ENCODE data around the gene AP1B1.
"Not testable (repeated sequence)": the region's sequence is repeated elsewhere in the genome, so short reads cannot be mapped to it uniquely, and the experiment has no call there.

The AP1B1 gene

DNA sequence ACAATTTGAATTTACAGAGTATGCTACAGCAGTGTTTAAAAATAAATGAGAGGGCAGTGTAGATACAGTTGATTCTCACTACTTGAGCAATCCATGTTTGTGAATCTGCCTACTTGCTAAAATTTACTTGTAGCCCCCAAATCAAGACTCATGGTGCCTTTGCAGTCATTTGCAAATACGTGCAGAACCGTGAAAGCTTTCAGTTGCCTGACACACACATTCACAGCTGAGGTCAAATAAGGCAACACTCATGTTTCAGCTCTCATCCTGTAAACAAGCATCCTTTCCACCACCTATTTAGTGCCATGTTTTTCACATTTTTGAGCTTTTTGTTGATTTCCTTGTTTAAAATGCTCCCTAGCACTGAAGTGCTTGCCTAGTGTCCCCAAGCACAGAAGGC, 40.3 kb downstream of the AP1B1 start:
- no peak for DNase-seq

DNA sequence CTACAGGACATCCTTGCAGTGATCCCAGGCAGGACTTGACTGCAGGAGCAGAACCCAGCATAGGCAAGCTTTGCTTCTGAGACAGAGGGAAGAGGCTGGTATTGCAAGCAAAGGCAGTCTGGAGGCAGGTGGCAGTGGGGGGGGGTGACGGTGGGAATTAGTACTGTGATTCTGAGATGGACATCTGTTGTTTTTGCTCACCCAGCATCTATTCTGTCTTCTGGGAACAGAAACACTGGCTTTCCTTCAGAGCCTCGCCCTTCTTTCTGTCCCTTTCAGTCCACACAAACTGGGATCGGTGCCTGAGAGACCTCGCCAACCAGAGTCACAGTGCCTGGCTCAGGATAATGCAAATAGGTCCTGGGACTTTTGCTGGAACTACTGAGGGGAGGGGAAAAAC, 41.7 kb downstream of the AP1B1 start:
- no peak for DNase-seq

DNA sequence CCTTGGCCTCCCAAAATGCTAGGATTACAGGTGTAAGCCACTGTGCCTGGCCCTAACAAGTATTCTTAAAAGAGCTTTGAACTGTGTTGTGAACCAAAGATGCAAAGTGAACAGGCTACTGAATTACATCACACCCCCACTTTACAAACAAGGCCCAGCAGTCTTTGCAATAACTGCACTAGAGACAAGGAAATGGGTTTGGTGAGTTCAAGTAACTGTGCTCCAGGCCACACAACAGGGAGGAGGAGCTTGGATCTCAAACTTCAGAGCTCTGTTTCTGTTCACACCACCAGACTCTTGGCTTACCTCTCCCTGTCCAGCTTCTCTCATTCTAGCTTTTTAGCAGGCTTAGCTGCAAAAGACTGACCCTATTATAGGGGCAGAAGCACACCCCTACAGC, 42.4 kb downstream of the AP1B1 start:
- no peak for DNase-seq

DNA sequence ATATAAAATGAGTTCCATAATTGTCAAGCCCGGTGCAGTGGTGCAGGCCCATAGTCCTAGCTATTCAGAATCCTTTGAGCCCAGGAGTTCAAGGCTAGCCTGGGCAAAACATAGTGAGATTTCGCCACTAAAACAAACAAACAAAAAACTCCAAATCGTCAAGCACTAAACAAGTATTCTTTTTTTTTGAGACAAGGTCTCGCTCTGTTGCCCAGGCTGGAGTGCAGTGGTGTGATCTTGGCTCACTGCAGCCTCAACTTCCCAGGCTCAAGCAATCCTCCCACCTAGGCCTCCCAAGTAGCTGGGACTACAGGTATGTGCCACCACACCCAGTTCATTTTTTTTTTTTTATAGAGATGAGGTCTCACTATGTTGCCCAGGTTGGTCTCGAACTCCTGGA, 43.5 kb downstream of the AP1B1 start:
- not testable (repeated sequence) for DNase-seq

DNA sequence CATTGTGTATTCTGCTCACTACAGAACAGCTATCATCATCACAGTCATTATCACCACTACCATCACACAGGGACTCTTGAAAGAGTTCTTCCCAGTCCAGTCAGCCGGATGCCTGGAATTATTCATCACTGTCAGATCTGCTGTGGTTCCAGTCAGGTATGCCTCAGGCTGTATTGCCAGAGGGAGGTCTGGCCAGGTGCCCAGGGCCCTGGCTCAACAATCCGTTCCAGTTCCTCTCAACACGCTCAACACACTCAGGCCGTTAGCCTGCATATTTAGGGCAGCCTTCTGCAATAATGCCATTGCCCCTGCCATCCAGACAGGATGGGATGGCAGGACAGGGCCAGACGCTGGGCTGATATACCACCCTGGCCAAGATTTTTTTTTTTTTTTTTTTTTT, 44.2 kb downstream of the AP1B1 start:
- DNase-seq, result no peak

DNA sequence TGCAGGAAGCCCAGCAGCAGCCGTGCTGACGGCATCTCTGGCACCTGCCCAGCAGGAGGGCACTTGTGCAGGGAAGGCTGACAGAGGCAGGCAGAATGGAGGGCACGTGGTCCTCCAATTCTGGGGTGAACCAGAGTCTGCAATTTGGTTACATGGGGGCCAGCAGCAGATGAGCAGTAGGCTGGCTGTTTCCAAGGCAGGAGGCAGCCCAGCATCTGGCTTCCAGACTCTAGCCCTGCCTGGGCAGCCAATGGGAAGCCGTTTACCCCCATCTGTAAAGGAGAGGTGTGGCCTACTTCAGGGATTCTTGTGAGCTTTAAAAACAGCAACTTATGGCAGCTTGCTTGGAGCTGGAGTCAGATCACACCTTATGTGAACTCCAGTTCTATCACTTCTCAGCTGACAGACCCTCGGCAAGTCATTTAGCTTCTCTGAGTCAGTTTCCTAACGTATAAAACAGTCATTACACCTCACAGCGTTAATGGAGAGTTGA, 45.0 kb downstream of the AP1B1 start:
- DNase-seq, result no peak

DNA sequence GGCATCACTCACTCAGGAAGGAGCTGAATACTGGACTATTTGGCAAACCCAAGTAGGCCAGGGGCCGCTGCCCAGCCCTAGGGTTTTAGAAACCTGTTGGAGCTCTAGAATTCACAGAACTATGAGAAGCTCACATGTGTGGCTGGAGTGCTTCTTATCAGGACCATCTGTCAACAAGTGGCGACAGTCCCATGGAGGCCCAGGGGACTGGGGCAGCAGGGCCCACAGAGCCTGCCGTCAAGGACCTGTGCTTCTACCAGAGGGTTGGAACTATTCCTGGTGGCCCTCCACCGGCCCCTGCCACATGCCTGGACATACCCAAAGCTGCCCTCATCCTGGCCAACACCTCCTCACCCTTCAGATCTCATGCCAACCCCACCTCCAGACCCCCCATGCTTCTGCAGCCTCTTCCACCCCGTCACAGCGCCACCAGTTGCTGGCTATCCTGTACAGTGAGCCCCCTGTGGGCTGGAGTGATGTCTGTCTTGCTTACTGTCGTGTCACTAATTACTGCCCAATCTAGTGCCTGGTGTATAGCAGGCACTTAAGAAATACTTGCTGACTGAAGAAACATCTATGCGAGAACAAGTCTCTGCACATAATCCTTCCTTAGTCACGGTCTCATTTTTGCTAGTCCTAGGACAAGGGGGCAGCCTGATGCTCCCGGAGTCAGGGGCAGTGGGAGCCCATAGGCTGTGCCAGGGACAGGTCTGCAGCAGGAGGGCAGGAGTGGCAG, 45.6 kb downstream of the AP1B1 start:
- DNase-seq, result peak; percentile 29

DNA sequence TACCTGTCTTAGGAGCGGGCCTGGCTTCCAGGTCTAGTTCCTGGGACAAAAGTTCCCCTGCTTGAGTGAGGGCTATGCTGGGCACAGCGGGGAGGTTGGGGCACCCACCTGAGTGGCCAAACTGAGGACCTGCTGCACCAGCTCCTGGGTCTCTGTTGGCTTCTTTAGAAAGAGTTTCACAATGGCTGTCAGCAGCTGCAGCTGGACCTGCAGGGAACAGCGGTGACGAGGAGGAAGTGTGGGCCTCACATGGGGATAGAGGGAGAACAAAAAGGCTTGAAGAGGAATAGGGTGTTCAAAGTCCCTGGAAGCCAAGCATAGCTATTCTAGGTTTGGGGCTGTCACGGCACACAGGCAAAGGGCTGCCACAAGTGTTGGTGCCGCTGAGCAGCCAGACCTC, 46.2 kb downstream of the AP1B1 start:
- DNase-seq, result no peak

DNA sequence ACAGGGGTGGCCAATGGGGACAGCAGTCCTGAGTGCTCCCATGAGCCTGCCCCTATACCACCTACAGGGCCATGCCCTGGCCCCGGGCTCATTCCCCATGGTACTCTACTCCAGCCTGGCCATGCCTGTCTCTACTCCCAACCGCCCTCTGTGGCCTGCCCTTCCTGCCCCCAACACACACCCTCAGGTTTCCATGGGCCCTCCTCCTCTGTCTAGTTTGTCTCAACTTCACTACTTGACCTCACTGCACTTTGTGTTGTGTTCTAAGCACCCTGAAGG, 46.6 kb downstream of the AP1B1 start:
- no peak for DNase-seq

DNA sequence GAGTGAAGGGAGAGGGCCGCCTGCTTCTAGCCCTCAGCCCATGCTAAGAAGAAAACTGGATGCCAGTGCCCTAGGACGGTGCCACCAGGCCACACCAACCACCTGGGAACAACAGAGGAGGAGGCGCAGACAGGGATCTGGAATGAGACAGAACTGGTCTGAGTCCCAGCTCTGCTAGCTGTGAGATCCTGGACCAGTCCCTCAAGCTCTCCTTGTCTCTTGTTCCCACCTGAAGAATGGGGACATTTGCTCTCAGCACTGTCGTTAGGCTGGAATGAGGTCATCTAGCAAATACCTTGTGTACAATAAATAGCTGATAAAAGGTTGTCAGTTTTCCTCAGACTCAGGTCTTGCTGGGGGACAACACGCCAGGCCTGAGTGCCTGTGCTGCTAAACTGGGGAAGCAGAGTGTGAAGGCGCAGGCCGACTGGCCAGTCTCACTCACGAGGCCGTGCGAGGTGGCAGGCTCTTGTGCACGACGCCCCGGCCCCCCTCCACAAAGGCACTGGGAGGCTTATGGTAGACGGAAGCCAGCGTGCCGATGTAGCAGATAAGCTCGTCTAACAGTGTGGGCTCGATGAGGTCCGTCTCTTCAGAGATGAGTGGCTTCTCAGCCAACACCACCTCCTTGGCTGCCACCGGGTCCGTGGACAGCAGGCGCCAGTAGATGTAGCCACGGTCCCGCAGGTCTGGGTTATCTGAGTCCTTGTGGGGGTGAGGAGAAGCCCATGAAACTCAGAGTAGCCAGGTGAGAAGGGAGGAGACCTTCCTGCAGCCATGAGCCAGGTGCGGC, 47.1 kb downstream of the AP1B1 start:
- DNase-seq, result no peak

DNA sequence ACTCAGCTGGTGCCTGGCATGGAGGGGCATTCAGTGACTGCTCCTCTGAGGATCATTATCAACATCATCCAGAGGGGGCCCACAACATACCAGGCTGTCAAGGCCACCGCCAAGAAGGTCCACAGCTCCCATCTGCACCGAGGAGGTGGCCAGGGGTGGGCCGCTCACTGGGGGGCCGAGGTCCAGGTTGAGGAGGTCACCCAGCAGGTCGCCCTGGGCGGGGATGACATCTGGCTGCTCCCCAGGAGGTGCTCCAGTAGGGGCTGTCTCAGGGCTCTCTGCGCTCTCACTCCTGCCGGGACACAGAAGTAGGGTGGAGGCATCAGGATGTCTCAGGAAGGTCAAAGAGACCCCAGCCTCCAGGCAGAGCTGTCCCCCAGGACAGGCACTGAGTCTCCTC, 47.8 kb downstream of the AP1B1 start:
- DNase-seq, result no peak

DNA sequence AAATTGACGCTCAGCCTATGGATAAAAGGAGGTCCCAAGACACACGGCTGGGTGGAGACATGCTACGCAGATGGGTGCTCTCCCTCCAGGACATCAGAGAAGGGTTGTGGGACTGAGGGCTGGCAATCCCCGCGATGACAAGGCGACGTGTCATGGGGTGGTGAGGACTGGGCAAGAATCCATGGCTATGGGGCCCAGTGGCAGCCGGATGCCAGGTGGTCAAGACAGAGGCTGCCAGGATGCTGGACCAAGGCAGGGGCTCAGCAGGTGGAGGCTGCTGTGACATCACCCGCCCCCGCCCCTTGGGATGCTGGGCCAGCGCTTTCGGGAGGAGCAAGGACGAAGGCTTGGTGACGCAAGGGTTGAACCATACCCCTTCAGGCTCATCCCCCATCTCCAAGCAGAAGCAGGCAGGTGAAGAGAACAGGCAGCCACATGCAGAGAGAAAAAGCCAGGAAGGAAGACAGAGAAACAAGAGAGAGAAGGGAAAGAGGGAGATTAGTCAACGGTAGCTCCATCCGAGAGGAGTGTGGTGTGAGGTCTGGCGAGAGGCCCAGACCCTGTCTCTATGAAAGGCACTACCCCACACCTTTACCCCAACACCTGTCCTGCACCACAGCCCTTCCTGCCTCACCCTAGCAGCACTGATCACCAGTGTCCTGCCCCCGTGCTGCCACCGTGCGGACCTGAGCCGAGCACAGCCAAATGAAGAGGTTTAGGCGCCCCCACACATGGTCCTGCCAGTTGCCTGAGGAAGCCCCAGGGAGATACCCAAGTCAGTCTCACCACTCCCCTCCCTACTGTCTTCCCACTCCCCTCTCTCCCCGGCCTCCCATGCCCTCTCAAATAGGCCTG, 48.8 kb downstream of the AP1B1 start:
- no peak for DNase-seq

DNA sequence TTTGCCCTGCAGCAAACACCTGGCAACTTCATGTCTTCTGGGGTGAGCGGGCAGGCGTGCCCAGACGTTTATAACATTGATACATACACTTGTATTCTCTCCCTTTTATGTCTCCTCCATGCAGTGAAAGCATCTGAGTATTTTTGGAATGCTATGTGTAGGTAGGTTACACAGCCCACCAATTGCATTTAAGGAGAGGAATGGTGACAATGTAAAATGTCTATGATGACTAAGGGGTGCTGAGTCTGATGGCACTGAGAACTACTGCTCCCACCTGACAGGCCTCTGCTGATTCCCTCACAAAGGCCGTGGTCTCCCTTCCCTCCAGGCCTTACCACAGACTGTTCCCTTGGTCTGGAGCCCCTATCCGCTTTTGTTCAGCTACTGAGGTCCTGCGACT, 50.0 kb downstream of the AP1B1 start:
- DNase-seq, result no peak

DNA sequence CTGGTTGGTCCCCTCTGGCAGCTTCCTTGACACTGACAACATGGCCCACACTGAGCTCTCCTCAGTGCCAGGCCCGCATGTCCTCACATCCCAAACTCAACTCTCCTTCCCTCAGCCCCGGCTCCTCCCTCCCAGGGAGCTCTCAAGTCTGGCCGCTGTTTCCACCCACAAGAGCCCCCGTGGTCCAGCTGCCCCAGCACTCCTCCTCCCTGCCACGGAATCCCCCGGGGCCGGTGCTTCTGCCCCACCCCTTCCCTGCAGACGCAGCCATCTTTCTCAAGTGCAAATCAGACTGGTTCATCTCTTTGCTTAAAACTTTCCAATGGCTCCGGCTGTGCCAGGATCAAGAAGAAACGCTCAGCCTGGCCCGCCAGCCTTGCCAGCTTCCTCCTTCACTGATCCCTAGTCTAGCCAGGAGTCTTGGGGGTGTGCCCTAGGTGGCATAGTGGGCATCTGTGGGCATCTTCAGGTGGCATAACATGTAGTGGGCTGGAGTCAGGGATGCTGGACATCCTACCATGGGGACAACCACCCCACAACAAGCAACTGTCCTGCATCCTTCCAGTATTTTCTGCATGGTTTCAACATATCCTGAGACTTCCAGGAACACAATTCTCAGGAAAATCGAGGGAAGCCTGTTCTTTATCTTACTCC, 50.6 kb downstream of the AP1B1 start:
- DNase-seq, result no peak

DNA sequence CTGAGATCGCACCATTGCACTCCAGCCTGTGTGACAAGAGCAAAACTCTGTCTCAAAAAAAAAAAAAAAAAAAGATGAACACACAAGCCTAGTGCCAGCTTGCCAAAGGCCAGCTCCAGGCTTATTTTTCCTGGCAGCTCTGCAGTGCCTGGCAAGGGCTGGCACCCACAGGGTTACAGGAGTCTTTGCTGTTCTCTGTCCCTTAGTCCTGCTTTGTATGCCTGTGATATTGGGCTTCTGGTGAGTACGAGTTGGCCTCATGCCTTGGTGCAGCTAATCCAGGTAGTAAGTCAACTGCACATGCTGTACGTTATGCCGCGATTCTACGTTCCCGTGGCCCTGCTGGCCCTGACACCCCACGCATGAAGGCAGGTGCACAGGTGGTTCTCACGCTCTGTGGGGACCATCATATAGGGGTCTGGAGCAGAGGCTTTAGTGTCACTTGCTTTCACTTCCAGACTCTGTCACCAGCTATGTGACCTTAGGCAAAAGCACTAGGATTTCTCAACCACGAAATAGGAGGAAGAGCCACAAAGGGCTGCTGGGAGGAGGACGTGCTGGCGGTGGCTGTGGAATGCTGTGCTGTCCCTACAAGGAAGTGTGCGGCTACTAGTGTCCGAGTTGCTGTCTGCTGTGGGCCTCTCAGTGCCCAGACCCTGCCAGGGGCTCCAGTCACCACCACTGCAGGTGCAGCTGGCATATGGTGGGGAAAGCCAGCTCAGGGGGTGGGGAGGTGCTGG, 51.4 kb downstream of the AP1B1 start:
- no peak for DNase-seq

DNA sequence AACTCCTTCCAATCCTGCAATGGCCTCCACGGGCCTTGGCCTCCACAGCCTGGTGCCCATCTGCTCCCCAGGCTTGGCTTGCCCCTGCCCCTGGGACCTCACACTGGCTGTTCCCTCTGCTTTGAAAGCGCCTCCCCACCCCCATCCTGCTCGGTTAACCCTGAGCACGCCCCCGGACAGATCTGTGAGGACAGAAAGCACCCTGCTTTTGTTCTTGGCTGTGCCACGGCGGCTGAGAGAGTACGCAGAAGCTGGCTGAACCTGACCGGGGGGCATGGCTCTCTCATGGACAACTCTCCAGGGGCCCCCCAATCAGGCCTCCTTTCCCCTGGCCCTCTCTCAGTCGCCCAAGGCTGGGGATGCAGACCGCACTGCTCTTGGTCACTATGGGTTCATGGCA, 52.7 kb downstream of the AP1B1 start:
- no peak for DNase-seq

DNA sequence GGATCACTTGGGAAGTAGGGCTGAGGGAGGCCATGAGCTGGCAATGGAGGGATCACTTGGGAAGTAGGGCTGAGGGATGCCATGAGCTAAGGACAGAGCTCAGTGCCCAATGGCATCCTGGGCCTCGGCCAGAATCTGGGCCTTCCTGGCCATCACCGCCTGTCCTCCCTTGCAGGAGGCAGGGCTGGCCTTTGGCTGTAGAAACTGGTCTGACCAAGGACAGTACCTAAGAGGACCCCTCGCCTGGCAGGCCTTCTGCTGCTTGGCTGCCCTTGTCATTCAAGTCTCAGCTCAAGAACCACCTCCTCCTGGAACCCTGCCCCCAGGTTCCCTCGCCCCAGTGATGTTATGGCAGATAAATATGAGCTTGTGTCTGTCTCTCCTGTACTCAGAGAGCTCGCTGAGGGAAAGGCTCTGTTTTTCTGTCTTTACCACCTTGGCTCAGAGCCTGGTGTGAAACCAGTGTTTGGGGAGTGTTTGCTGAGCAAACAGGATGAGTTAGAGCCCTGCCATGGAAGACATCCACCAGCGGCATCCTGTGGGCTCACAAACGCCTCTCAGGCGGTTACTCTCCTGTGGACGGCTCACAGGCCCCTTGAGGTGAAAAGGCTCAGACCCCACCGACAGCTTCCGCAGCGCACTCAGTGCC, 53.5 kb downstream of the AP1B1 start:
- no peak for DNase-seq

DNA sequence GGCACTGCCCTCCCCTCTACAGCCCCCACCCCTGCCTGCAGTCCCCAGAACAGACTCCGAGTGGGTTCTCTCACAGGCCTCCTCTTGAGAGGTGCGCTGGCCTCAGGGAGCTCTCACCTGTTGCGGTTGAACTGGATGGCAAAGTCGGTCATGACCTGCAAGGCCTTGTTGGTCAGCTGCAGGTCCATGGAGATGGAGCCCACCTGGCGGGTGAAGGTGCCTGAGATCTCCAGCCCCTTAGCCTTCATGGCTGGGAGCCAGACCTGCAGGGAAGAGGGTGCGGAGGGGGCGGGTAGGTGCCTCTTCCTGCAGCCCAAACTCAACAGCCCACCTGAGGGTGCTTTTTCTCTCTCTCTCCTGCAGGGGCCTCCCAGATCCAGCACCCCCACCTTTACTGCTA, 54.2 kb downstream of the AP1B1 start:
- no peak for DNase-seq

DNA sequence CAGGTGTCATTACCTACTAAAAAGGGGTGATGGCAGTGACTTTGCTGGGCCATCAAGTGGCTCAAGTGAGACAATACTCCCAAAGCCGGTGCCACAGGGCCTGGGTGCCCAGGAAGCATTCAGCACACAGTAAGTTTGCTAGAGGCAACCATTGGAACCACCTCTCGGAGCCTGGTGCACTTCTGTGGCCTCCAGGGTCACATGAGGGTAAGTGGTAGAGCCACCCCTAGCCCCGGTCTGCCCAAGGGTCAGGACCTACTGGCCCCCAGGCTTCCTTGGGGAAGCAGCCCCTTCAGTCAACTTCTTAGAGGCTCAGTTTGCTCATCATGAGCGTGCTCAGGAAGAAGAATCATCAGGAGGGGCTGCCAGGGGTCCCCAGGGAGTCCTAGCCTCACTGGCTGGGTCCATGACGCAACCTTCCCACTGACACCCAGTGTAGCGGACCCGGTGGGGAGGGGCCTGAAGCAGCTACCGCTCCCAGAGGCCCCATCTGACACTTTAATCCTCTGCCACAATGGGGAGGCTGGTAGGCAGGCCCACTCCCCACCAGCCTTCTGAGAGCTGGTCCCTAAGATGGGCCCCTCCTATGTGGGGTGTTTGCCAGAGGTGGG, 55.4 kb downstream of the AP1B1 start:
- no peak for DNase-seq

DNA sequence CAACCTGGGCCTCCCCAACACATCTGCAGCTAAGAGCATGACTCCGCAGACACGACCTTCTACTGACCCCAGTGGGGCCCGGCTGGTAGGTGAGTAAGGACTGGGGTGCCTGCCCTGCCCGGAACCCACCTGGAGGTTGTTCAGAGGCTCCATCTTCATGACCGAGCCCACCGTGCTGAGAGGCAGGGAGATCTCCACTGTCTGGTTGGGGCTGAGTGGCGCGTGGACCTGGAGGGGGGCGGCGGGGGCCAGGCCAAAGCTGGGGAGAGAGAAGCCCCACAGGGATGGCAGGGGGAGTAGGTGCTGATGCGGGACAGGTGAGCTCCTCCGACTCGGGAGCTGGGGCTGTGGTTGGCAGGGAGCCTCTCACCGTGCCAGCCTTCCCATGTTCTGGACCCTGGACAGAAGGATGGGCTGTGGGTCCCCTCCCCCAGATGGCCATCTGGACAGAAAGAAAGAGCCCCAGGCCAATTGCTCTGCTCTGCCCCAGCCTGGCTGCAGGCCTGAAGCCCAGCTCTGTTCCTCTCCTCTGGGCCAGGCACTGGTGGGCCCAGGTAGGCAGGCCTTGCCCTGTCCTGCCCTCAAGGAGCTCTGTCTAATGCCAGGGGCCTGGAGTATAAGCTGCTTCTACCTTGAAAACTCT, 56.6 kb downstream of the AP1B1 start:
- no peak for DNase-seq

DNA sequence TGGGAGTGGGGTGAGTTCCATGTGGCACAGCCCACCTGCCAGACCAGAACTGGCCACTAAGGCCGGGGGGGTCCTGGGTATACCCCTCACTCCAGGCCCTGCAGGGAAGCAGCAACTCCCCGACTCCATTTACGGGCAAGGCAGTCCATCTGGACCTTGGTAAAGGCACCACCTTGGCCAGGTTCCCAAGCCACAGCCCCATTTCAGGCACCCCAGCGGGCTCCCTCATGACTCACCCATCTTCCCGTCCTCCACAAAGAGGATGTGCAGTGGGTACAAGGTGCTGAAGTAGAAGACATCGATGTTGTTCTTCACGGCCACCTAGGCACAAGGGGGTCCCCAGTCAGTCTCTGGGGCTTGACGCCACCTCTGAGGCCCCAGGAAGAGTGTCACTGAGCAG, 57.2 kb downstream of the AP1B1 start:
- DNase-seq, result no peak
